DOHH2 (cell line): ENCODE results near the gene SIGLEC9.
"Not testable (repeated sequence)": the region's sequence is repeated elsewhere in the genome, so short reads cannot be mapped to it uniquely, and the experiment has no call there.

ENCODE experiments used
- H3F3A ChIP-seq: fragments of 200-600 bp; sonication (generic), shearing (Covaris generic); 2 replicates; pipeline ENCODE4 v1.6.0; 2016; ENCODE audit warnings: antibody characterized with exemption, mild to moderate bottlenecking; ENCODE audit not compliant: control insufficient read depth, insufficient read depth
- H3K27ac ChIP-seq: fragments of 200-600 bp; sonication (generic); 2 replicates; pipeline ENCODE4 v1.5.1; 2014; ENCODE audit warnings: low read depth, mild to moderate bottlenecking, low read length, moderate library complexity
- H3K27me3 ChIP-seq: fragments of 200-600 bp; sonication (generic); 2 replicates; pipeline ENCODE4 v1.6.1; 2014; ENCODE audit warnings: mild to moderate bottlenecking, low read length, mixed read lengths; ENCODE audit not compliant: control insufficient read depth
- H3K36me3 ChIP-seq: fragments of 200-600 bp; sonication (generic); 2 replicates; pipeline ENCODE4 v1.6.1; 2014; ENCODE audit warnings: mild to moderate bottlenecking, low read length, moderate library complexity, mixed read lengths; ENCODE audit not compliant: control insufficient read depth
- H3K4me1 ChIP-seq: fragments of 200-600 bp; sonication (generic); 2 replicates; pipeline ENCODE4 v1.6.1; 2014; ENCODE audit warnings: mild to moderate bottlenecking, low read length, mixed read lengths; ENCODE audit not compliant: control insufficient read depth
- H3K4me2 ChIP-seq: fragments of 200-600 bp; sonication (generic); 2 replicates; pipeline ENCODE4 v1.6.0; 2014; ENCODE audit warnings: mild to moderate bottlenecking, low read length, moderate library complexity
- H3K4me3 ChIP-seq: fragments of 200-600 bp; sonication (generic); 2 replicates; pipeline ENCODE4 v1.5.1; 2014; ENCODE audit warnings: mild to moderate bottlenecking, low read length, mixed read lengths
- H3K79me2 ChIP-seq: fragments of 200-600 bp; sonication (generic); 2 replicates; pipeline ENCODE4 v1.6.1; 2014; ENCODE audit warnings: mild to moderate bottlenecking, low read length, mixed read lengths; ENCODE audit not compliant: control insufficient read depth
- H3K9me2 ChIP-seq: fragments of 200-600 bp; sonication (generic); replicated peaks from 2 replicates; pipeline ENCODE4 v1.6.1; 2014; ENCODE audit warnings: mild to moderate bottlenecking, low read length, mixed read lengths; ENCODE audit not compliant: control insufficient read depth
- H3K9me3 ChIP-seq: fragments of 200-600 bp; sonication (generic); 2 replicates; pipeline ENCODE4 v1.6.1; 2014; ENCODE audit warnings: antibody characterized with exemption, low read length, mixed read lengths; ENCODE audit not compliant: control insufficient read depth, insufficient read depth
- H4K20me1 ChIP-seq: fragments of 200-600 bp; sonication (generic); 2 replicates; pipeline ENCODE4 v1.6.0; 2014; ENCODE audit warnings: low read depth, mild to moderate bottlenecking, antibody characterized with exemption, low read length, moderate library complexity; ENCODE audit not compliant: control insufficient read depth, insufficient read depth
- CTCF ChIP-seq: fragments of 200-600 bp; sonication (generic); IDR thresholded peaks from one replicate; pipeline ENCODE4 v1.5.1; 2014; ENCODE audit warnings: antibody characterized with exemption, mild to moderate bottlenecking, low read depth, low read length; ENCODE audit not compliant: poor library complexity, severe bottlenecking
- EZH2phosphoT487 ChIP-seq: fragments of 200-600 bp; sonication (generic); IDR thresholded peaks from 2 replicates; pipeline ENCODE4 v1.6.1; 2017; ENCODE audit warnings: borderline replicate concordance, mild to moderate bottlenecking, antibody characterized with exemption, low read length, moderate library complexity, mixed read lengths

SIGLEC9 gene

GRCh38 chr19:51141181-51141580 is 16.5 kb downstream of the SIGLEC9 start:
- H3K4me1 ChIP-seq = peaks cover 51% of the 10 kb centered on the region
- no peaks in the 10 kb centered on the region for H4K20me1 ChIP-seq
- H3K27me3 ChIP-seq = no peaks in the 10 kb centered on the region
- H3K9me3 ChIP-seq = no peaks in the 10 kb centered on the region
- H3K27ac ChIP-seq = no peak overlapping the region
- no peak overlapping the region for H3K4me3 ChIP-seq
- H3K9me2 ChIP-seq = no peaks in the 10 kb centered on the region
- TF ChIP-seq EZH2phosphoT487 (no peak), CTCF (no peak)
- H3K4me2 ChIP-seq = no peak overlapping the region; the same call in 1 of the 2 replicates
- no peaks in the 10 kb centered on the region for H3K79me2 ChIP-seq
- no peaks in the 10 kb centered on the region for H3K36me3 ChIP-seq
- no peaks in the 10 kb centered on the region for H3F3A ChIP-seq

DNA sequence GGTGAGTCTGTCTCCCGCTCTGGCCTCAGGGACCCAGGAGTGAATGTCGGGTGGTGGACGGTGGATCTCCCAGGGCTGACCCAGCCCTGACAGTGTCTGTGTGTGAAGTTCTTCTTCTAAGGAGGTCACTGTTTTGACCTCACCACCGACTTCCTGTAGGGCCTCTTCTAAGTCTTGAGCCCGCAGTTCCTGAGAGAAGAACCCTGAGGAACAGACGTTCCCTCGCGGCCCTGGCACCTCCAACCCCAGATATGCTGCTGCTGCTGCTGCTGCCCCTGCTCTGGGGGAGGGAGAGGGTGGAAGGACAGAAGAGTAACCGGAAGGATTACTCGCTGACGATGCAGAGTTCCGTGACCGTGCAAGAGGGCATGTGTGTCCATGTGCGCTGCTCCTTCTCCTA is 17.4 kb downstream of the SIGLEC9 start, which contains the start of gene SIGLEC7:
TSS of gene SIGLEC7 (plus strand) at position 183 of the 400 bp plus-strand sequence. CDS start at position 252, 69 bp downstream.
- no peak within 1 kb of the TSS; the same call in 1 of the 2 replicates for H3K4me2 ChIP-seq
- H4K20me1 ChIP-seq = no peaks in the 10 kb centered on the region
- no peaks in the 10 kb centered on the region for H3K27me3 ChIP-seq
- H3K79me2 ChIP-seq = no peaks in the 10 kb centered on the region
- no peaks in the 10 kb centered on the region for H3K9me3 ChIP-seq
- no peaks in the 10 kb centered on the region for H3K36me3 ChIP-seq
- H3K27ac ChIP-seq = no peak within 1 kb of the TSS
- H3K9me2 ChIP-seq = no peaks in the 10 kb centered on the region
- no peaks in the 10 kb centered on the region for H3F3A ChIP-seq
- no peak for TF ChIP-seq CTCF
- no peak for TF ChIP-seq EZH2phosphoT487
- peaks cover 52% of the 10 kb centered on the region for H3K4me1 ChIP-seq
- H3K4me3 ChIP-seq = no peak within 1 kb of the TSS

DNA sequence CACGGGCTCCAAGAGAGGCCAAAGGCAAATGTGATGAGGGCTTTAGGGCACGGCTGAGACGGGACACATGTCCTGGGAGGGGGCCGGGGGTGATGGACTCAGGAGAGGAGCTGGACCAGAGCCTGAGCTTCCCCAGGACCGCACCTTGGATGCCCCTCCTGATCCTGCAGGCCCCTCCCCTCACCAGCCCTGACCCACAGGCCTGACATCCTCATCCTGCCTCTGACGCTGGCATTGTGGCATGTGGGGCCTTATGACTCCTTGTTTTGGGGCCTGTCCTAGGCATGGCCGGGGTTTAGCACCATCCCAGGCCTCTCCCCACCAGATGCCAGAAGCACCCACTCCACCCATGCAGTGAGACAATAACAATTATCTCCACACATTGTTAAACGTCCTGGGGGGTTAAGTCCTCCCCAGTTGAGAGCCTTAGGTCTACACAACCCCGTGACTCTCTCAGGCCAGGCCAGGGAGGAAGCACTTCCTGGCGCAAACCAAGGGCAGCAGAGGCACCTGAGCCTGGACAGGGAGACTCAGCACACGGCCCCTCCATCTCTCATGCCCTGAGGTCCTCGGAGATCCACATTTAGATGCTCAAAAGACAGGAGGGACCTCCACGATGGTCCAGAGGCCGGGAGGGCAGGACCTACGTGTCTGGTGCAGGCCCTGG is 18.2 kb downstream of the SIGLEC9 start:
- H3K4me3 ChIP-seq, H3K27ac ChIP-seq, H3K79me2 ChIP-seq, H3F3A ChIP-seq, H3K9me2 ChIP-seq, H3K36me3 ChIP-seq, H4K20me1 ChIP-seq, H3K9me3 ChIP-seq, H3K4me2 ChIP-seq, H3K27me3 ChIP-seq: not testable (repeated sequence)
- H3K4me1 ChIP-seq = peaks cover 52% of the 10 kb centered on the region

GRCh38 chr19:51143486-51143885 is 18.8 kb downstream of the SIGLEC9 start:
- Histone ChIP-seq H3K4me3 (no peak overlapping the region), H3K27me3 (no peaks in the 10 kb centered on the region), H3K4me1 (peaks cover 52% of the 10 kb centered on the region), H3K4me2 (no peak overlapping the region), H3K79me2 (no peaks in the 10 kb centered on the region), H4K20me1 (no peaks in the 10 kb centered on the region), H3F3A (0 out of 2 replicates have a peak, but pooled peaks cover 1% of the 10 kb centered on the region), H3K9me3 (no peaks in the 10 kb centered on the region), H3K36me3 (no peaks in the 10 kb centered on the region), H3K9me2 (no peaks in the 10 kb centered on the region), H3K27ac (no peak overlapping the region)
- TF ChIP-seq EZH2phosphoT487 (no peak), CTCF (no peak)
